ENCODE results near the gene SDC3. TPM values are rescaled to one million over a fixed set of nuclear protein-coding genes. Genes with fewer than 3 reads are reported as not detected.

SDC3 gene
- total and polyA plus RNA-seq, 11 donors, result 16.8 to 83.4 (median 28.8) TPM

GRCh38 chr1:30820299-30820698 is 88.3 kb downstream of the SDC3 start:
- ATAC-seq, result no peak
- intact Hi-C loops (cut with DNase I), result loop anchor here in 2 of 10 donors (5.0 kb wide), 2 partner anchors 67 to 72 kb away; no protein-coding TSS in a partner anchor
- H3K36me3 ChIP-seq, result no peaks in the 10 kb centered on the region
- no peak overlapping the region for H3K4me3 ChIP-seq
- peaks cover 0 to 14% (median 0%) of the 10 kb centered on the region in 9 donors for H3K27me3 ChIP-seq
- WGBS, 4 donors, result 62 to 89% (median 85%) methylated on average over 5 of the region's 5 CpGs
- no peak for TF ChIP-seq POLR2A (IDR thresholded peaks at IDR 0.05)
- TF ChIP-seq, protein P1, sequence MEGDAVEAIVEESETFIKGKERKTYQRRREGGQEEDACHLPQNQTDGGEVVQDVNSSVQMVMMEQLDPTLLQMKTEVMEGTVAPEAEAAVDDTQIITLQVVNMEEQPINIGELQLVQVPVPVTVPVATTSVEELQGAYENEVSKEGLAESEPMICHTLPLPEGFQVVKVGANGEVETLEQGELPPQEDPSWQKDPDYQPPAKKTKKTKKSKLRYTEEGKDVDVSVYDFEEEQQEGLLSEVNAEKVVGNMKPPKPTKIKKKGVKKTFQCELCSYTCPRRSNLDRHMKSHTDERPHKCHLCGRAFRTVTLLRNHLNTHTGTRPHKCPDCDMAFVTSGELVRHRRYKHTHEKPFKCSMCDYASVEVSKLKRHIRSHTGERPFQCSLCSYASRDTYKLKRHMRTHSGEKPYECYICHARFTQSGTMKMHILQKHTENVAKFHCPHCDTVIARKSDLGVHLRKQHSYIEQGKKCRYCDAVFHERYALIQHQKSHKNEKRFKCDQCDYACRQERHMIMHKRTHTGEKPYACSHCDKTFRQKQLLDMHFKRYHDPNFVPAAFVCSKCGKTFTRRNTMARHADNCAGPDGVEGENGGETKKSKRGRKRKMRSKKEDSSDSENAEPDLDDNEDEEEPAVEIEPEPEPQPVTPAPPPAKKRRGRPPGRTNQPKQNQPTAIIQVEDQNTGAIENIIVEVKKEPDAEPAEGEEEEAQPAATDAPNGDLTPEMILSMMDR (IDR thresholded peaks at IDR 0.05), result no peak
- H3K4me1 ChIP-seq, result peaks cover 6 to 39% (median 27%) of the 10 kb centered on the region in 12 donors
- H3K27ac ChIP-seq, result peak overlapping the region in 1 of 12 donors; percentile 77
- H3K9me3 ChIP-seq, result no peaks in the 10 kb centered on the region
- no peak for DNase-seq

Other genes with a start within 250 kb of the SDC3 start
- gene MATN1, start 185.2 kb downstream of the SDC3 start, total RNA-seq, result under 1 TPM in 1 of 9 donors, not detected in 8; 0.67 TPM
- not detected for gene MATN1, start 185.2 kb downstream of the SDC3 start, polyA plus RNA-seq
- gene LAPTM5, start 151.0 kb downstream of the SDC3 start, total RNA-seq, result 100 to 1,000 TPM in 1 of 9 donors, 10 to 100 TPM in 7, 1 to 10 TPM in 1; 9.4 to 260 (median 14.3) TPM
- 10 to 100 TPM in 1 of 2 donors, 1 to 10 TPM in 1; 6.9 to 28.7 TPM for gene LAPTM5, start 151.0 kb downstream of the SDC3 start, polyA plus RNA-seq
- gene PUM1, start 157.0 kb upstream of the SDC3 start, total RNA-seq, result 10 to 100 TPM; 60.4 to 96.3 (median 75.8) TPM
- 10 to 100 TPM; 19.2 to 33.6 TPM for gene PUM1, start 157.0 kb upstream of the SDC3 start, polyA plus RNA-seq

Measured in heart left ventricle (tissue), 16 donors.